ENCODE measurements around the gene ZFP62.

GRCh38 chr5:180910735-180911134 lies 49.7 kb upstream of the ZFP62 start:
- TF ChIP-seq, protein P1, sequence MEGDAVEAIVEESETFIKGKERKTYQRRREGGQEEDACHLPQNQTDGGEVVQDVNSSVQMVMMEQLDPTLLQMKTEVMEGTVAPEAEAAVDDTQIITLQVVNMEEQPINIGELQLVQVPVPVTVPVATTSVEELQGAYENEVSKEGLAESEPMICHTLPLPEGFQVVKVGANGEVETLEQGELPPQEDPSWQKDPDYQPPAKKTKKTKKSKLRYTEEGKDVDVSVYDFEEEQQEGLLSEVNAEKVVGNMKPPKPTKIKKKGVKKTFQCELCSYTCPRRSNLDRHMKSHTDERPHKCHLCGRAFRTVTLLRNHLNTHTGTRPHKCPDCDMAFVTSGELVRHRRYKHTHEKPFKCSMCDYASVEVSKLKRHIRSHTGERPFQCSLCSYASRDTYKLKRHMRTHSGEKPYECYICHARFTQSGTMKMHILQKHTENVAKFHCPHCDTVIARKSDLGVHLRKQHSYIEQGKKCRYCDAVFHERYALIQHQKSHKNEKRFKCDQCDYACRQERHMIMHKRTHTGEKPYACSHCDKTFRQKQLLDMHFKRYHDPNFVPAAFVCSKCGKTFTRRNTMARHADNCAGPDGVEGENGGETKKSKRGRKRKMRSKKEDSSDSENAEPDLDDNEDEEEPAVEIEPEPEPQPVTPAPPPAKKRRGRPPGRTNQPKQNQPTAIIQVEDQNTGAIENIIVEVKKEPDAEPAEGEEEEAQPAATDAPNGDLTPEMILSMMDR (conservative IDR thresholded peaks at IDR 0.05 in 1 of 2, IDR thresholded peaks at IDR 0.05 in 1 of 2; ENCODE audit: extremely low read depth in 1 of 2, insufficient read depth in 1 of 2, low read depth in 1 of 2, low read length in 2 of 2), result no peak
- no peak for TF ChIP-seq EZH2 (IDR thresholded peaks at IDR 0.05; ENCODE audit: borderline replicate concordance, low read length)

Measured in mammary epithelial cell (primary cell).